Measurements from ENCODE around the gene SEMA3A.

- TF ChIP-seq CTCF (IDR thresholded peaks at IDR 0.05) (no peak), POLR2A (IDR thresholded peaks at IDR 0.05; ENCODE audit: low read depth) (no peak)
These were observed 14.4 kb upstream of the SEMA3A start for GRCh38 chr7:84209006-84209405.
